Measurements from ENCODE around the gene LRRC66. TPM values are rescaled to one million over a fixed set of nuclear protein-coding genes. Genes with fewer than 3 reads are reported as not detected.

Gene LRRC66
- total RNA-seq, 2 donors from 2014 or later, result 0.33 to 0.78 TPM

DNA sequence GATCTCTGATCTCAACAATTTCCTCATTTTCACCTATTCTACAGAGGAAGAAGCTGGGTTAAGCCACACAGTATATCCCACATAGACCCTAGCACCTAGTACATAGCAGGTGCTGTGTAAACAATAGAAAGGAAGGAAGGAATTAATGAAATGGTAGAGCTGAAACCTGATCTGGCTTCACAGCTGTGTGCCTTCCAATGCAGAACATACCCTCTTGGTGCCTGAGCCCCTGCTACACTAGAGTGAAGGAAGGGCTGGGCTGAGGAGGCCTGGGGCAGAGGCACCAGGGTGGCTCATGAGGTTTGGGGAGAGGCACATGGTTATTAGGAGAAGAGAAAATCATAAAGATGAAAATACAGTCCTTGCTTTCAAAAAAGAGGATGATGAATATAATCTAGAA lies 21.3 kb downstream of the LRRC66 start:
- no peak for DNase-seq
- no peaks in the 10 kb centered on the region for H3K9me3 ChIP-seq
- ATAC-seq, result no peak

DNA sequence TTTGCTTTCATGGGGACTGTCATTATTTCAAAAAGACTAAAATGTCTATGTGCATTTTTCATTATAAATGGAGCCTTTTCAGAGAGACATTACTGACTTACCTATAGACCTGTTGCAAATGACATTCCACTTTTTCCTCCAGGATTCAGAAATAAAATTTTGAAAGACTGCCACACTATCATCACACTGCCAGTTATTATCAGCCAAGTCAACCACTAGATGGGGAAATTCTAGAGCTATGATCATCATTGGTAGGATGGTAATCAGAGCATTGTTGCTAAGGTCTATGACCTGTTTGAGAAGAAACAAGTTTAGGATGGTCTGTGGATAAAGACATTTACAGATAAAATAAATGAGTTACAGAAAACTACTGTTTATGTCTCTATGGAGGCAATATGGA lies 22.5 kb downstream of the LRRC66 start:
- no peak overlapping the region for H3K4me3 ChIP-seq
- H3K4me1 ChIP-seq, result peaks cover 9% of the 10 kb centered on the region
- no peak overlapping the region for H3K27ac ChIP-seq
- no peak for TF ChIP-seq POLR2A (IDR thresholded peaks at IDR 0.05)
- TF ChIP-seq, protein P1, sequence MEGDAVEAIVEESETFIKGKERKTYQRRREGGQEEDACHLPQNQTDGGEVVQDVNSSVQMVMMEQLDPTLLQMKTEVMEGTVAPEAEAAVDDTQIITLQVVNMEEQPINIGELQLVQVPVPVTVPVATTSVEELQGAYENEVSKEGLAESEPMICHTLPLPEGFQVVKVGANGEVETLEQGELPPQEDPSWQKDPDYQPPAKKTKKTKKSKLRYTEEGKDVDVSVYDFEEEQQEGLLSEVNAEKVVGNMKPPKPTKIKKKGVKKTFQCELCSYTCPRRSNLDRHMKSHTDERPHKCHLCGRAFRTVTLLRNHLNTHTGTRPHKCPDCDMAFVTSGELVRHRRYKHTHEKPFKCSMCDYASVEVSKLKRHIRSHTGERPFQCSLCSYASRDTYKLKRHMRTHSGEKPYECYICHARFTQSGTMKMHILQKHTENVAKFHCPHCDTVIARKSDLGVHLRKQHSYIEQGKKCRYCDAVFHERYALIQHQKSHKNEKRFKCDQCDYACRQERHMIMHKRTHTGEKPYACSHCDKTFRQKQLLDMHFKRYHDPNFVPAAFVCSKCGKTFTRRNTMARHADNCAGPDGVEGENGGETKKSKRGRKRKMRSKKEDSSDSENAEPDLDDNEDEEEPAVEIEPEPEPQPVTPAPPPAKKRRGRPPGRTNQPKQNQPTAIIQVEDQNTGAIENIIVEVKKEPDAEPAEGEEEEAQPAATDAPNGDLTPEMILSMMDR (IDR thresholded peaks at IDR 0.05), result no peak
- H3K27me3 ChIP-seq, result no peaks in the 10 kb centered on the region
- intact Hi-C loops (cut with DNase I), result no loop called here
- no peaks in the 10 kb centered on the region for H3K36me3 ChIP-seq (replicated peaks in 1 of 2; ENCODE audit: insufficient read depth in 1 of 2, low read depth in 2 of 2)
- H3K9me3 ChIP-seq, result no peaks in the 10 kb centered on the region
- DNase-seq (no peak), ATAC-seq (no peak)

More for the DNA sequence above, 21.3 kb downstream of the LRRC66 start:
- TF ChIP-seq, protein P1 (IDR thresholded peaks at IDR 0.05), result no peak
- no peak for TF ChIP-seq POLR2A (IDR thresholded peaks at IDR 0.05)
- intact Hi-C loops (cut with DNase I), result no loop called here
- Histone ChIP-seq H3K4me3 (no peak overlapping the region), H3K27ac (no peak overlapping the region), H3K4me1 (peaks cover 9% of the 10 kb centered on the region), H3K36me3 (replicated peaks in 1 of 2; ENCODE audit: insufficient read depth in 1 of 2, low read depth in 2 of 2) (no peaks in the 10 kb centered on the region), H3K27me3 (no peaks in the 10 kb centered on the region)

DNA sequence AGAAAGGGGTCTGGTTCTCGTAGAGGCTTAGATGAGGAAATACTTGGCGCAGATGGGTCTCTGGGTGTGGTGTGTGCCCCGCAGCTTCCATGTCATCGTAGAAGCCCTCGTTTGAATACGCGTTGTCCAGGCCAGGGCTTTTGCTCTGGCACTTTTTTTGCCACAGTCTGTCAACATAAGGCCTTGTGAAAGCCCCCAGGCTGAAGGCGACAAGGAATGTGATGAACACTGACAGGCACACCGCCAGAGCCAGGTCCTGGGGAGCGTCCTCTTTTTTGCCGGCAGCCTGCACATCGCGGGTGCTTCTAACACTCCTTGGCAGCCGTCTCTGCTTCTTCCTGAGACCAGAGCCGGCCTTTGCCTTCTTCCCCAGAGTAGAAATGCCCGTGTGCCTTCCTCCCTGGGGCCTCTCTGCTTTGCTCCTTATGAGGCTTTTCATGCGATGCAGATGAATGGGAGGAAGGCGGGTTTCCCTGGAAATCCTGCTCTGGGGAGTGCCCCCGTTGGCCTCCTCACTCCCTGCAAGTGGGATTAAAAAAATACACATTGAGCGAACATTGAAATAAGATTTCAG lies 24.4 kb downstream of the LRRC66 start:
- no peaks in the 10 kb centered on the region for H3K36me3 ChIP-seq (replicated peaks in 1 of 2; ENCODE audit: insufficient read depth in 1 of 2, low read depth in 2 of 2)
- intact Hi-C loops (cut with DNase I), result no loop called here
- H3K27me3 ChIP-seq, result no peaks in the 10 kb centered on the region
- TF ChIP-seq, protein P1 (IDR thresholded peaks at IDR 0.05), result no peak
- no peak for TF ChIP-seq POLR2A (IDR thresholded peaks at IDR 0.05)
- no peaks in the 10 kb centered on the region for H3K9me3 ChIP-seq
- no peak overlapping the region for H3K4me3 ChIP-seq
- DNase-seq (no peak), ATAC-seq (no peak)
- WGBS, 2 donors, result 62 to 79% methylated on average over 19 to 20 of the region's 20 CpGs
- H3K27ac ChIP-seq, result no peak overlapping the region
- peaks cover 9% of the 10 kb centered on the region for H3K4me1 ChIP-seq

DNA sequence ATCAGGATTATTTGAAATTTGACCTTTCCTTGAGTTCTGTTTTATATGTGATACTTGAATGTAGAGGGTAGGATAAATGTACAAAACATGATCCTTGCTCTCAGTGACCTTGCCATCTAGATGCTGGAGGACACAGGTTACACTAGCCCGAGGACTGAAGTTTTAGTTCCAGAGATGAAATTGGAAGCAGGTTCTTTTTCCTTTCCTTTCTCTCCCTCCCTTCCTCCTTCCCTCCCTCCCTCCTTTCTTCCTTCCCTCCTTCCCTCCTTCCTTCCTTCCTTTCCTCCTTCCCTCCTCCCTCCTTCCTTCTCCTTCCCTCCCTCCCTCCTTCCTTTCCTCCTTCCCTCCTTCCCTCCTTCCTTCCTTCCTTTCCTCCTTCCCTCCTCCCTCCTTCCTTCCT lies 54.3 kb downstream of the LRRC66 start:
- Histone ChIP-seq H3K27me3 (no peaks in the 10 kb centered on the region), H3K9me3 (no peaks in the 10 kb centered on the region), H3K36me3 (replicated peaks in 1 of 2; ENCODE audit: insufficient read depth in 1 of 2, low read depth in 2 of 2) (no peaks in the 10 kb centered on the region), H3K27ac (no peak overlapping the region), H3K4me3 (no peak overlapping the region), H3K4me1 (peaks cover 6% of the 10 kb centered on the region)
- DNase-seq (no peak), ATAC-seq (no peak)
- intact Hi-C loops (cut with DNase I), result no loop called here
- 71 to 84% methylated on average over 1 of the region's 1 CpG for WGBS, 2 donors
- TF ChIP-seq, protein P1 (IDR thresholded peaks at IDR 0.05), result no peak
- no peak for TF ChIP-seq POLR2A (IDR thresholded peaks at IDR 0.05)

DNA sequence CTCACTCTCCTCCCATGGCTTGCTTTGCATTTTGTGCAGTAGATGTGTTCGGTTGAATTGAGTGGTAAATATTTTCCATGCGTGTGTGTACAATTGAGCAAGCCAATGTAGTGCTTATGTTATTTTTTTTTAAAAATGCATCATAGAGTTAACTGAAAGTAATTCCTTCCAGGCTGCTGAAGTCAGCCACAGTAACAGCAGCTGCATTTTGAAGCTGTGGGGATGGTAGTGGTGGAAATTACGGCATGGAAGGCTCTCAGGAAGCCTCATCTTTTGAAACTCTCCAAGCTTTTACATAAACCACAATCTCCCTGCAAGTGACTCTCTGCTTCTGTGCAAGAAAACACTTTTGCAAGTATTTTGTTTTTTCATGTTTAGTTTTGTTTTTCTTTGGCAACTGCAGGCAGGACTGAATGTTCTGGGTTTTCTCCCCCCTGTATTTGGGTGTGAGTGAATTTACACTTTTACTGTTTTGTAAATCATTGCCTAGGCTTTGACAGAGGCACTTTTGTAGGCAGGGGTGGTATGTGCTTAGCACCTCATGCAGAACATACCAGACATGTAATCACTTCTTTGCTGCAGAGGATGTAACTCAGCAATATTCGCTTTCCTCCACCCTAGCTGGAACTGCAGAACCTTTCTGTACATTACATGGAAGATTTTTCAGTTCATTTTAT lies 56.2 kb downstream of the LRRC66 start:
- Histone ChIP-seq H3K9me3 (no peaks in the 10 kb centered on the region), H3K4me3 (no peak overlapping the region), H3K4me1 (peaks cover 6% of the 10 kb centered on the region), H3K27me3 (no peaks in the 10 kb centered on the region), H3K27ac (peak overlapping the region in 2 of 4 donors; percentile 1 to 52), H3K36me3 (replicated peaks in 1 of 2; ENCODE audit: insufficient read depth in 1 of 2, low read depth in 2 of 2) (no peaks in the 10 kb centered on the region)
- ATAC-seq (peak; percentile 82), DNase-seq (peak in 2 of 4 donors; percentile 17 to 35)
- TF ChIP-seq, protein P1 (IDR thresholded peaks at IDR 0.05), result no peak
- intact Hi-C loops (cut with DNase I), result no loop called here
- 54 to 58% methylated on average over 4 of the region's 4 CpGs for WGBS, 2 donors

All from body of pancreas (tissue), 4 donors.